Neural cell (in vitro differentiated cells): ENCODE data around the gene PIANP. TPM values are rescaled to one million over a fixed set of nuclear protein-coding genes. Genes with fewer than 3 reads are reported as not detected.

Experiments
- H2AFZ ChIP-seq: fragments of 200-600, 300-800 bp; sonication (generic), shearing (Covaris generic); 2 replicates; pipeline ENCODE4 v1.6.0; 2014; ENCODE audit warnings: low read depth, mild to moderate bottlenecking, antibody characterized with exemption, low read length, moderate library complexity
- H3F3A ChIP-seq: fragments of 200-600 bp; shearing (Covaris generic); 2 replicates; pipeline ENCODE4 v1.6.1; 2016; ENCODE audit warnings: mild to moderate bottlenecking, moderate library complexity, mixed read lengths, antibody characterized with exemption, low read length; ENCODE audit not compliant: insufficient read depth, poor library complexity, severe bottlenecking
- H3K27ac ChIP-seq: fragments of 200-600, 300-800 bp; sonication (generic), shearing (Covaris generic); 2 replicates; pipeline ENCODE4 v1.5.1; 2014; ENCODE audit warnings: mild to moderate bottlenecking, low read length, moderate library complexity
- H3K27me3 ChIP-seq: fragments of 300-800, 200-600 bp; sonication (generic), shearing (Covaris generic); 2 replicates; pipeline ENCODE4 v1.6.0; 2014; ENCODE audit warnings: mild to moderate bottlenecking, low read depth, low read length, moderate library complexity; ENCODE audit not compliant: insufficient read depth
- H3K36me3 ChIP-seq: fragments of 300-800, 200-600 bp; sonication (generic), shearing (Covaris generic); 2 replicates; pipeline ENCODE4 v1.5.1; 2014; ENCODE audit warnings: mild to moderate bottlenecking, antibody characterized with exemption, low read length, moderate library complexity; ENCODE audit not compliant: insufficient read depth
- H3K4me2 ChIP-seq: fragments of 300-800, 200-600 bp; sonication (generic), shearing (Covaris generic); 2 replicates; pipeline ENCODE4 v1.6.0; 2014; ENCODE audit warnings: mild to moderate bottlenecking, low read length
- H3K4me3 ChIP-seq: fragments of 300-800, 200-600 bp; sonication (generic), shearing (Covaris generic); 2 replicates; pipeline ENCODE4 v1.5.1; 2014; ENCODE audit warnings: mild to moderate bottlenecking, low read length, moderate library complexity
- H3K79me2 ChIP-seq: fragments of 200-600 bp; shearing (Covaris generic); replicated peaks from 2 replicates; pipeline ENCODE4 v1.6.0; 2014; ENCODE audit warnings: mild to moderate bottlenecking, low read length, moderate library complexity; ENCODE audit not compliant: insufficient read depth
- H3K9ac ChIP-seq: fragments of 300-800, 200-600 bp; sonication (generic), shearing (Covaris generic); 2 replicates; pipeline ENCODE4 v1.6.1; 2016; ENCODE audit warnings: mild to moderate bottlenecking, low read length, mixed read lengths
- H3K9me2 ChIP-seq: fragments of 200-600 bp; shearing (Covaris generic); 2 replicates; pipeline ENCODE4 v1.6.1; 2016; ENCODE audit warnings: mild to moderate bottlenecking, low read length, mixed read lengths; ENCODE audit not compliant: insufficient read depth
- H3K9me3 ChIP-seq: fragments of 200-600, 300-800 bp; sonication (generic), shearing (Covaris generic); 2 replicates; pipeline ENCODE4 v1.6.1; 2016; ENCODE audit warnings: mild to moderate bottlenecking, mixed run types, low read length, moderate library complexity, mixed read lengths
- H4K20me1 ChIP-seq: fragments of 200-600 bp; shearing (Covaris generic); 2 replicates; pipeline ENCODE4 v1.6.1; 2016; ENCODE audit warnings: mild to moderate bottlenecking, mixed run types; ENCODE audit not compliant: insufficient read depth
- CTCF ChIP-seq: fragments of 450-650 bp; IDR thresholded peaks from 2 replicates; pipeline ENCODE4 v1.5.1; 2014; ENCODE audit warnings: antibody characterized with exemption, mild to moderate bottlenecking, moderate library complexity; ENCODE audit not compliant: poor library complexity, severe bottlenecking
- EP300 ChIP-seq: fragments of 450-650 bp; conservative IDR thresholded peaks from 2 replicates; pipeline ENCODE4 v1.6.1; 2014; ENCODE audit warnings: antibody characterized with exemption, mild to moderate bottlenecking, moderate library complexity; ENCODE audit not compliant: poor library complexity, severe bottlenecking
- EZH2 ChIP-seq: fragments of 200-600, 300-800 bp; shearing (Covaris generic), sonication (generic); IDR thresholded peaks from 2 replicates; pipeline ENCODE4 v1.6.1; 2014; ENCODE audit warnings: antibody characterized with exemption, low read length, borderline replicate concordance, mild to moderate bottlenecking; ENCODE audit not compliant: insufficient read depth, poor library complexity, severe bottlenecking
- MXI1 ChIP-seq: fragments of 450-650 bp; conservative IDR thresholded peaks from 2 replicates; pipeline ENCODE4 v1.6.1; 2014; ENCODE audit warnings: antibody characterized with exemption, mild to moderate bottlenecking; ENCODE audit not compliant: poor library complexity, severe bottlenecking
- POLR2AphosphoS5 ChIP-seq: IDR thresholded peaks from 2 replicates; pipeline ENCODE4 v1.6.1; 2012
- RAD21 ChIP-seq: fragments of 450-650 bp; conservative IDR thresholded peaks from 2 replicates; pipeline ENCODE4 v1.6.1; 2014; ENCODE audit warnings: antibody characterized with exemption, mild to moderate bottlenecking, moderate library complexity
- REST ChIP-seq: IDR thresholded peaks from 2 replicates; pipeline ENCODE4 v1.6.1; 2012; ENCODE audit warnings: borderline replicate concordance
- SMC3 ChIP-seq: fragments of 450-650 bp; conservative IDR thresholded peaks from 2 replicates; pipeline ENCODE4 v1.6.1; 2014; ENCODE audit warnings: antibody characterized with exemption, mild to moderate bottlenecking, moderate library complexity; ENCODE audit not compliant: poor library complexity
- TAF1 ChIP-seq: IDR thresholded peaks from 2 replicates; pipeline ENCODE4 v1.6.1; 2012; ENCODE audit warnings: low read depth
- polyA plus RNA-seq: library from polyadenylated mRNA; depleted of rRNA; stranded (reverse); fragments of >200 nt; gene quantifications from 2 replicates; pipeline ENCODE4 v1.2.3, GENCODE V29; 2014

The PIANP gene
- polyA plus RNA-seq, 1 donor from 2014 or later = 4.4 TPM

- Histone ChIP-seq H3K79me2 (peaks cover 8% of the 10 kb centered on the region), H3F3A (no peaks in the 10 kb centered on the region), H3K4me2 (no peak overlapping the region), H3K9me2 (no peaks in the 10 kb centered on the region), H4K20me1 (no peaks in the 10 kb centered on the region), H3K27me3 (no peaks in the 10 kb centered on the region), H3K27ac (no peak overlapping the region), H3K9ac (peak overlapping the region; percentile 29), H3K36me3 (no peaks in the 10 kb centered on the region), H3K9me3 (no peaks in the 10 kb centered on the region), H3K4me3 (no peak overlapping the region), H2AFZ (no peak overlapping the region)
- TF ChIP-seq EP300 (no peak), REST (no peak), POLR2AphosphoS5 (peak; percentile 11), CTCF (peak; percentile 38), MXI1 (no peak)
These were observed 3.0 kb upstream of the PIANP start for GRCh38 chr12:6703631-6704030.

- Histone ChIP-seq H3K9me2 (no peaks in the 10 kb centered on the region), H4K20me1 (no peaks in the 10 kb centered on the region), H3K9me3 (no peaks in the 10 kb centered on the region), H3K27me3 (no peaks in the 10 kb centered on the region), H3K9ac (peak overlapping the region; percentile 96), H3K79me2 (peaks cover 8% of the 10 kb centered on the region), H3K27ac (peak overlapping the region; percentile 36), H3K36me3 (no peaks in the 10 kb centered on the region), H3K4me3 (peak overlapping the region; percentile 97), H3K4me2 (peak overlapping the region; percentile 91), H2AFZ (peak overlapping the region; percentile 27), H3F3A (no peaks in the 10 kb centered on the region)
- TF ChIP-seq POLR2AphosphoS5 (no peak), TAF1 (no peak), EP300 (no peak), RAD21 (no peak), REST (no peak), SMC3 (no peak), CTCF (no peak), MXI1 (no peak), EZH2 (no peak)
These were observed 608 bp upstream of the PIANP start for GRCh38 chr12:6701078-6701768.
